H9 (cell line): ENCODE results near the gene DGCR2. TPM values are rescaled to one million over a fixed set of nuclear protein-coding genes. Genes with fewer than 3 reads are reported as not detected.

ENCODE experiments used
- DNase-seq: peaks from one replicate; pipeline ENCODE4 v3.0.0-alpha.2; 2017
- H2AFZ ChIP-seq: one replicate; pipeline ENCODE4 v1.6.1; 2013; ENCODE audit warnings: mild to moderate bottlenecking, low read length, control low read depth, moderate library complexity
- H2AK5ac ChIP-seq: 2 replicates; pipeline ENCODE4 v1.6.1; 2013; ENCODE audit warnings: low read length, control low read depth, mixed read lengths; ENCODE audit not compliant: insufficient read length
- H2BK120ac ChIP-seq: one replicate; pipeline ENCODE4 v1.6.1; 2013; ENCODE audit warnings: low read depth, mild to moderate bottlenecking, low read length, control low read depth, inconsistent platforms; ENCODE audit not compliant: poor library complexity, severe bottlenecking
- H2BK12ac ChIP-seq: 2 replicates; pipeline ENCODE4 v1.6.1; 2013; ENCODE audit warnings: low read length, control low read depth, mixed read lengths, low read depth; ENCODE audit not compliant: insufficient read length
- H2BK15ac ChIP-seq: 2 replicates; pipeline ENCODE4 v1.6.1; 2013; ENCODE audit warnings: low read depth, low read length, control low read depth
- H2BK20ac ChIP-seq: one replicate; pipeline ENCODE4 v1.6.1; 2013; ENCODE audit warnings: low read depth, mild to moderate bottlenecking, low read length, control low read depth, inconsistent platforms; ENCODE audit not compliant: poor library complexity, severe bottlenecking
- H2BK5ac ChIP-seq: 2 replicates; pipeline ENCODE4 v1.6.1; 2013; ENCODE audit warnings: low read length, control low read depth, mixed read lengths; ENCODE audit not compliant: insufficient read length
- H3K14ac ChIP-seq: 2 replicates; pipeline ENCODE4 v1.6.1; 2013; ENCODE audit warnings: low read length, control low read depth; ENCODE audit not compliant: insufficient read depth
- H3K18ac ChIP-seq: 2 replicates; pipeline ENCODE4 v1.6.1; 2013; ENCODE audit warnings: low read depth, mild to moderate bottlenecking, mixed read lengths, low read length, control low read depth; ENCODE audit not compliant: insufficient read length
- H3K23ac ChIP-seq: 2 replicates; pipeline ENCODE4 v1.6.1; 2013; ENCODE audit warnings: low read length, control low read depth, mixed read lengths, low read depth; ENCODE audit not compliant: insufficient read length
- H3K23me2 ChIP-seq: 2 replicates; pipeline ENCODE4 v1.6.1; 2013; ENCODE audit warnings: low read depth, mild to moderate bottlenecking, mixed read lengths, low read length, control low read depth; ENCODE audit not compliant: insufficient read length, poor library complexity, severe bottlenecking
- H3K27ac ChIP-seq: 2 replicates; pipeline ENCODE4 v1.5.1; 2013; ENCODE audit warnings: low read length, control low read depth, mixed read lengths, low read depth; ENCODE audit not compliant: insufficient read length
- H3K27me3 ChIP-seq: 2 replicates; pipeline ENCODE4 v1.6.1; 2013; ENCODE audit warnings: low read length, control low read depth, inconsistent platforms; ENCODE audit not compliant: insufficient read depth
- H3K4ac ChIP-seq: 2 replicates; pipeline ENCODE4 v1.6.1; 2013; ENCODE audit warnings: low read depth, mild to moderate bottlenecking, control low read depth, inconsistent platforms, low read length, moderate library complexity
- H3K4me1 ChIP-seq: 2 replicates; pipeline ENCODE4 v1.6.1; 2013; ENCODE audit warnings: low read length, control low read depth, inconsistent platforms; ENCODE audit not compliant: insufficient read depth
- H3K4me2 ChIP-seq: 2 replicates; pipeline ENCODE4 v1.6.1; 2013; ENCODE audit warnings: low read length, control low read depth, mixed read lengths; ENCODE audit not compliant: insufficient read length, insufficient read depth
- H3K56ac ChIP-seq: 2 replicates; pipeline ENCODE4 v1.6.1; 2013; ENCODE audit warnings: low read depth, mild to moderate bottlenecking, mixed read lengths, low read length, control low read depth; ENCODE audit not compliant: insufficient read length
- H3K79me1 ChIP-seq: 2 replicates; pipeline ENCODE4 v1.6.1; 2013; ENCODE audit warnings: low read depth, mild to moderate bottlenecking, moderate library complexity, low read length, control low read depth, inconsistent platforms; ENCODE audit not compliant: insufficient read depth, poor library complexity, severe bottlenecking
- H3K79me2 ChIP-seq: 2 replicates; pipeline ENCODE4 v1.6.1; 2013; ENCODE audit warnings: low read length, control low read depth, inconsistent platforms; ENCODE audit not compliant: insufficient read depth
- H3K9ac ChIP-seq: 2 replicates; pipeline ENCODE4 v1.6.1; 2013; ENCODE audit warnings: low read length, control low read depth, mixed read lengths; ENCODE audit not compliant: insufficient read length; ENCODE audit errors: extremely low read depth
- H3K9me3 ChIP-seq: one replicate; pipeline ENCODE4 v1.6.1; 2013; ENCODE audit warnings: low read depth, low read length, inconsistent platforms; ENCODE audit not compliant: control insufficient read depth
- H3T11ph ChIP-seq: one replicate; pipeline ENCODE4 v1.6.1; 2013; ENCODE audit warnings: mild to moderate bottlenecking, low read length, control low read depth, inconsistent platforms
- H4K20me1 ChIP-seq: one replicate; pipeline ENCODE4 v1.6.1; 2013; ENCODE audit not compliant: control insufficient read depth, insufficient read length, insufficient read depth
- H4K5ac ChIP-seq: 2 replicates; pipeline ENCODE4 v1.6.1; 2013; ENCODE audit warnings: low read depth, mild to moderate bottlenecking, mixed read lengths, low read length, control low read depth; ENCODE audit not compliant: insufficient read length
- H4K8ac ChIP-seq: replicated peaks from 2 replicates; pipeline ENCODE4 v1.6.1; 2013; ENCODE audit warnings: low read length, control low read depth, mixed read lengths, low read depth; ENCODE audit not compliant: insufficient read length
- H4K91ac ChIP-seq: 2 replicates; pipeline ENCODE4 v1.6.1; 2013; ENCODE audit warnings: low read depth, mild to moderate bottlenecking, moderate library complexity, mixed read lengths, low read length, control low read depth; ENCODE audit not compliant: insufficient read length
- H3K27ac Mint-ChIP-seq, 3 experiments: 2 replicates in 2 of 3; 3 replicates in 1 of 3; pipeline ENCODE4 v1.8.0; 2020 to 2021; ENCODE audit warnings: mixed read lengths in 3 of 3, mild to moderate bottlenecking in 1 of 3, moderate library complexity in 1 of 3
- H3K27me3 Mint-ChIP-seq: 2 replicates; pipeline ENCODE4 v1.8.0; 2021; ENCODE audit warnings: low read depth, mild to moderate bottlenecking, moderate library complexity, mixed read lengths
- H3K36me3 Mint-ChIP-seq, 3 experiments: 2 replicates in 2 of 3; 3 replicates in 1 of 3; pipeline ENCODE4 v1.8.0; 2020 to 2021; ENCODE audit warnings: low read depth in 3 of 3, mixed read lengths in 3 of 3; ENCODE audit not compliant: insufficient read depth in 1 of 3
- H3K4me1 Mint-ChIP-seq, 2 experiments: 2 replicates each; pipeline ENCODE4 v1.8.0; 2020; ENCODE audit warnings: mixed read lengths in 2 of 2
- H3K4me3 Mint-ChIP-seq, 2 experiments: 2 replicates in 1 of 2; 3 replicates in 1 of 2; pipeline ENCODE4 v1.8.0; 2020 to 2021; ENCODE audit warnings: mild to moderate bottlenecking in 2 of 2, mixed read lengths in 2 of 2, moderate library complexity in 1 of 2
- H3K9me3 Mint-ChIP-seq, 2 experiments: 2 replicates in 1 of 2; 3 replicates in 1 of 2; pipeline ENCODE4 v1.8.0; 2020; ENCODE audit warnings: mild to moderate bottlenecking in 2 of 2, mixed read lengths in 2 of 2, moderate library complexity in 1 of 2
- CTCF ChIP-seq: fragments of 200-600 bp; sonication (generic); conservative IDR thresholded peaks from 3 replicates; pipeline ENCODE4 v1.8.0; 2021; ENCODE audit warnings: antibody characterized with exemption, mild to moderate bottlenecking
- WGBS: extraction: QIAGEN DNeasy Blood & Tissue Kit; methylation state at CpG from one replicate; pipeline ENCODE4 v1.1.7; 2013; ENCODE audit warnings: missing lambda C conversion rate, low lambda C conversion rate, mixed read lengths; ENCODE audit not compliant: insufficient read length; ENCODE audit errors: extremely low coverage; 5-methylcytosine and 5-hydroxymethylcytosine counted together
- total RNA-seq: library from RNA; stranded (reverse); gene quantifications from 2 replicates; pipeline ENCODE4 v1.2.1, GENCODE V29; 2021

DGCR2 gene
- total RNA-seq, 1 experiment from 2014 or later: 47.2 TPM

GRCh38 chr22:18992543-18993198 lies 129.5 kb downstream of the DGCR2 start:
- H2BK120ac ChIP-seq: no peak overlapping the region
- H2BK5ac ChIP-seq: no peak overlapping the region
- no peak overlapping the region for H2BK12ac ChIP-seq
- no peaks in the 10 kb centered on the region for H3K9me3 ChIP-seq
- Mint-ChIP-seq H3K9me3 (no peaks in the 10 kb centered on the region; a peak in 1 of 5 replicates), H3K36me3 (no peaks in the 10 kb centered on the region; a peak in 1 of 7 replicates), H3K4me3 (no peak overlapping the region), H3K27ac (no peak overlapping the region; a peak in 3 of 7 replicates), H3K27me3 (peaks cover 14% of the 10 kb centered on the region), H3K4me1 (peaks cover 14 to 16% of the 10 kb centered on the region in 2 experiments)
- H2AFZ ChIP-seq: no peak overlapping the region
- H3T11ph ChIP-seq: no peak overlapping the region
- no peaks in the 10 kb centered on the region for H3K27me3 ChIP-seq
- no peak overlapping the region for H2AK5ac ChIP-seq
- no peak for DNase-seq
- no peak overlapping the region for H4K5ac ChIP-seq
- H3K4me2 ChIP-seq: no peak overlapping the region
- H3K27ac ChIP-seq: no peak overlapping the region
- H3K79me1 ChIP-seq: no peaks in the 10 kb centered on the region
- no peaks in the 10 kb centered on the region for H4K20me1 ChIP-seq
- no peak overlapping the region for H3K56ac ChIP-seq
- H2BK20ac ChIP-seq: no peak overlapping the region
- no peak overlapping the region for H3K4ac ChIP-seq
- no peak overlapping the region for H3K23ac ChIP-seq
- H3K79me2 ChIP-seq: no peaks in the 10 kb centered on the region
- whole genome bisulfite sequencing: no CpG with 5 or more reads among the region's 10 CpGs
- no peak for TF ChIP-seq CTCF
- no peak overlapping the region for H2BK15ac ChIP-seq
- no peak overlapping the region for H3K18ac ChIP-seq
- H4K91ac ChIP-seq: no peak overlapping the region
- no peak overlapping the region for H3K14ac ChIP-seq
- no peak overlapping the region for H4K8ac ChIP-seq
- peaks cover 3% of the 10 kb centered on the region for H3K23me2 ChIP-seq
- no peaks in the 10 kb centered on the region for H3K4me1 ChIP-seq
- no peak overlapping the region for H3K9ac ChIP-seq
